Ramos (cell line): ENCODE data around the gene RFX4.
"Not testable (repeated sequence)": the region's sequence is repeated elsewhere in the genome, so short reads cannot be mapped to it uniquely, and the experiment has no call there.

Experiments used
- in situ Hi-C: fragments of 300-500 bp; cut with MboI; formaldehyde crosslinking; loops from one replicate; pipeline ENCODE4 v1.14.3; 2022; ENCODE audit warnings: low sequenced_read_pairs; ENCODE audit not compliant: unreplicated experiment

The RFX4 gene

DNA sequence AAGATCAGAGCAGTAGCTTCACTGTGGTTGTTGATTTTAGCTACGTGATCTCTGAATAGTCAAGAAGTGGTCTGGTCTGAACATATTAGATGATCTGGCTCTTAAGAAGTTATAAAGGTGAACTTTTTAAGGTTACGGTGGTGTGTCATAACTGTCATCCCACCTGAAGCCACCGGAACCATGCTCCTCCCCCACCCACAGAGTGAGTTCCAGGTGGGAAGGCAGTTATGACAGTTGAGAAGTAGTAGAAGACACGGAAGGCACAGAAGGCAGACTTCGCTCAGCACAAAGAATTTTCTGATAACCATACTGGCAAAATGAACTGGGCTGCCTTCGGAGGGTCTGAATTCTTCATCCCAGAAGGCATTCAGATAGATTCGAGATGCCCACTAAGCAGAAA is 101.7 kb downstream of the RFX4 start:
- in situ Hi-C loops, result no loop called here

DNA sequence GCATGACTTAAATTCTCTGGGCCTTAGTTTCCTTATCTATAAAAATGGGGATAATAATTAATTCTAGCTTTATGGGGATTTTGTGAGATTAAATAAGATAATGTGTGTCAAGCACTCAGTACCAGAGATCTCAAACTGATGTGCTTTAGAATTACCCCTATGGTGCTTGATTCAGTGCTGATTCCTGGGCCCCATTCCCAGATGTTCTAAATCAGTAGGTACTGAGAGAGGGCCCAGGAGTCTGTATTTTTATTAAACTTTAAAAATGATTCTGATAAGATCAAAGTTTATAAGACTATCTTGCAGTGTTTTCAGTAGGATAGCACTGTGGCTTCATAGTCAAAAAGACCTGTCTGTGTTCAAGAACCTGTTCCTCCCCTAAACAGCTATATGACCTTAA is 102.6 kb downstream of the RFX4 start:
- in situ Hi-C loops, result no loop called here

- in situ Hi-C loops, result no loop called here
These were observed 104.9 kb downstream of the RFX4 start for GRCh38 chr12:106687672-106688071.

DNA sequence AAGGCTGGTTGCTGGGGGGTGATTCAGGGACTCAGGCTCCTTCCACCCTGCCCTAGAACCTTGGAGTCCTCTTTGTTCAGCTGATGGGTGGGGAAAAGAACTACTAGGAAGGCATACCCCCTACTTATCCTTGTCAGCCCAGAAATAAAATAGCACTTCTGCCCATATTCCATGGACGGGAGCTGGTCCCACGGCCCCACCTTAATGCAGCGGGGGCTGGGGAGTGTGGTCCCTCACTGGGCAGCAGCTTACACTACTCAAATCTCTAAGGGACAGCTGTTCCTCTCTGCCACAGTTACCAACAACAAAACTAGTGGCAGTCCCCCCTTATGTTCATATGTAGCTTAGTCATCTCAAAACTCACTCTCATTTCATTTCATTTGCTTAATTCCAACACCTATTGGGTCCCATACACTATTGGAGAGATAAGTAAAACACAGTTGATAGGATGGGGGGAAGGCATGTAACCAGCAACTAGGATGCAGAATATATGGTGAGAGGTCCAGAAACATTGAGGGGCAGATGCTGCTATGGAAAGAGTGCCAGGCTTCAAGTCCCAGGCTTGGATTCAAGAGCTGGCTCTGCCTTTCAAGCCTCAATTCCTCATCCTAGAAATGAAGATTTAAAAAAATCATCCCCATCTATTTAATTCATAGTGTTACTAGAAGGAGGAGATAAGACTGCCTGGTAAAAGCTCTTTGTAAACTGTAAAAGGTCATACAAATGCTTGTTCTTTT is 107.9 kb downstream of the RFX4 start:
- in situ Hi-C loops, result no loop called here

GRCh38 chr12:106692033-106692432 is 109.2 kb downstream of the RFX4 start:
- in situ Hi-C loops, result not testable (repeated sequence)

DNA sequence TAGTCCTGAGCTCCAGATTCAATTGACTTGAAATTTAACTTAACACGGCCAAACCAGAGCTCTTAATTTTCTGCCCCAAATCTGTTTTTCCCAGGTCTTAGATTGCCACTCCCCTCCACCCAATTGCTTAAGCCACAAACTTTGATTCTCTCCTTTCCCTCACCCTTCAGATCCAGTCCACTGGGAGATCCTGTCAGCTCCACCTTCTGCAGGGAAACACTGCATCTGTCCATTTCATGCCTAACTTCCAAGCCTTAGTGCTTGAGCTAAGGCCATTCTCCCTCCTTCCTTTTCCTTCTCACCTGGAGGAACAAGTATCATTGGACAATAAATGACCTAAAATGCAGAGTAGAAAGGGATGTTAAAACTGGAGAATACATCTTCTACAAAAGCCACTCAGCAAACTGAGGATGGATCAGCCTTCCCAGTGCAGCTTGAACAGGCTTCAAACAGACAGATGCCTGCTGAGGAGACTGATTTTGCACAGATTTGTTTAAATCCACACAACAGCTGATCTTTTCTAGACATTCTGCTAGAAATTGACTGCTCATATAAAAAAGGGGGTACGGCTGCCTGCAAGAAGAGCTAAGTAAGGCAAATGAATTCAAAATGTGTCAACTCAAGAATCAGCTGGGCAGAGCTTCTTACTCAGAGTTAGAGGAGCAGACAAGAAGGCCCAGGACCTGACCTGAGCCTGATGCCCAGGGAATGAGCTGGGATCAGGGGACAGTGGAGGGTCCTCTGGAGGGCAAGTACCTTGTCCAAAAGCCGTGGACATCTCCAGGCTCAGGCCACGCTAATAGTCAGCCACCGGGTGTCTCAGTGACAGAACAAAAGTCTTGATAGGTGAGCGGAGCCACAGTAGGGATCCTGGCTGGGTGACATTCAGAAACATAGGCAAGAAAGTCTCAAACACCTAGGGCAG is 110.4 kb downstream of the RFX4 start:
- in situ Hi-C loops, result no loop called here

GRCh38 chr12:106696071-106696470 is 113.3 kb downstream of the RFX4 start:
- in situ Hi-C loops, result no loop called here

DNA sequence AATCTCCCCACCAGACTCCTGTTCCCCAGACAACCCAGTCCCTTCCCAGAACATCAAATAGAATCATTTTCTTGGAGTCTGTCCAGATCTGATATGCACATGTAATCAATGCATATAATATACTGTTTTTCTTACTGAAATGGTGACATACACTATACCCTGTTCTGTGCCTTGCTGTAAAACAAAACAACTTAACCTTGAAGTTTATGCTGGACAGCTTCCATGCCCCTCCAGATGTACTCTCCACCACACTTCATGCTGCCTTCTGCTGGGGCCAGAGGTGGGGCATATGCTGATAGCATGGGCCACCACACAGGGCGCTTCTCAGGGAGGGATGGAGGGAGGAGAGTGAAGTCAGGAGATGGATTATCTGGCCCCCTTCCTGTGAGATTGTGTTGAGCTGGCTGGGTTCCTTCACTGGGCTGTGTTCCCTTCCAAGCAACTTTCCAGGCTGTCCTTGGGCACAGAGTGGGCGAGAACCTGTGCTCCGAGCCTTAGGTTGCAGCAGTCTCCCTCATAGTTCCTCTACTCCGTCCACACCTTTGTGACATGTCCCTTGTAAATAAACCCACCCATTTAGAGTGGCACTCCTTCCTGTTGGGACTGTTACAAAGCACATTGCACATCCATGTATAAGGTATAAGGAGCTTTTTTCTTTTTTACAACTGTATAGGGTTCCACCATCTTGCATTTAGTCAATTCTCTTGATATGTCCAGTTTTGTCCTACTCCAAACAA is 114.0 kb downstream of the RFX4 start:
- in situ Hi-C loops, result no loop called here

DNA sequence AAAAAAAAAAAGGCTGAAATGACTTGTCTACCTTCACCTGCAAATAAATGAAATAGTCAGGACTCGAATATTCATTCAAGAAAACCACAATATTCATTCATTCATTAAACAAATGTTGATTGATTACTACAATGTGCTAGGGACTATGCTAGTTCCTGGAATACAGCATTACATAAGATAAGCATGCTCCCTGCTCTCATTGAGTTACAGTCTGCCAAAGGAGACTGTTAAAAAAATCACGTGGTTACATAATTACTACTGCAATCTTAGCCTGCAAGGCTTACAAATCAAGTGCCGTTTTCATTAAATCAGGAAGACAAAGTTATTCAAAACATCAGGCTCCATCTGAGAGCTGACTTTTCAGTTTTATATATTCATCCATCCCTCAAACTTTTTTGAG is 121.3 kb downstream of the RFX4 start:
- in situ Hi-C loops, result no loop called here

DNA sequence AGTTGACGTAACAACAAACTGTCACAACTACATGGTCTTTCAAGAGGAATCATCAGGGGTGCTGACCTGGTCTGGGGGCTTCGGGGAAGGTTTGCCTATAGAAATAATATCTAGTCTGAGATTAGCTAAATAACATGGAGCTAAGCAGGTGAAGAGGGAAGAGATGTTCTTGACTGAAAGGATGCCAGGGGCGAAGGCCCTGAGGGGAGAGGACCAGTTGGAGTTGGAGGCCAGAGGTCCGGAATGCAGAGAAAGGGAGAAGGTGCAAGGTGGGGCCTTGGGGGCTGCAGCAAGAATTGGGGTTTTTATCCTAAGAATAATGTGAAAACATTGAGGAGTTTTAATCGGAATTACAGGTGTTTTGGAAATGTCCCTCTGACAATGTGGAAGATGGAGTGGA is 123.2 kb downstream of the RFX4 start:
- in situ Hi-C loops, result no loop called here

- in situ Hi-C loops, result no loop called here
These were observed 126.3 kb downstream of the RFX4 start for GRCh38 chr12:106709068-106709511.

DNA sequence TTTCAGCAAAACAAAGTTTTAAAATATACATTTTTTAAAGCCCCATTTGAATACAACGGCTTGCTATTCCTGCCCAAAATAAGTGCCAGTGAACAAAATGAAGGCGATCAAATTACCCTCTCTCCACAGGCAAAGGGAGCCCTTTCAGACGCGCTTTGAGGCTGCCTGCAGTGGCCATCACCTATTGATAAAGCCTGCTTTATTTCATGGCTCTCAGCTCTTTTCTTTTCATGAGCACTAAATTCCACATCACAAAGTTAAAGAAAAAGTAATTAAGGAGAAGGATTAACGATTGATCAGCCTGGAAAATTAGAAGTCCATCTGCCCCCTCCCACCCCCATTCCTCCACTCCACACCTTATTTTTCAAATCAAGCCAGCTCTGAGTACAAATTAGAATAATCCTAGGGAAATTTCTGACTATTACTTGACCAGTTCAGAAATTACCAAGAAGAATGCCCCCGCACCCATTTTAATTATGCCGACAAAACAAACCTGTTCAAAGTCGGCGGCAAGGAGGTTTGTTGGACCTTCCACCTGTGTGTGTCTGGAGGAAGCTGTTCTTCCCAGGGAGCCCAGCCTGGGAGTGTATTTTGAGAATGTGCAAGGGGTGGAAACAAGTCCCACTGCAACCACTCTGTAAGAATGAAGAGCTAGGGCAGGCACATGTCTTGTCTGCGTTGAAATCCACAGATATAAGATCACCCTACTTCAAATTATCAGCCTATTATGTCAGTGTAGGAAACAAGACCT is 127.5 kb downstream of the RFX4 start:
- in situ Hi-C loops, result no loop called here

DNA sequence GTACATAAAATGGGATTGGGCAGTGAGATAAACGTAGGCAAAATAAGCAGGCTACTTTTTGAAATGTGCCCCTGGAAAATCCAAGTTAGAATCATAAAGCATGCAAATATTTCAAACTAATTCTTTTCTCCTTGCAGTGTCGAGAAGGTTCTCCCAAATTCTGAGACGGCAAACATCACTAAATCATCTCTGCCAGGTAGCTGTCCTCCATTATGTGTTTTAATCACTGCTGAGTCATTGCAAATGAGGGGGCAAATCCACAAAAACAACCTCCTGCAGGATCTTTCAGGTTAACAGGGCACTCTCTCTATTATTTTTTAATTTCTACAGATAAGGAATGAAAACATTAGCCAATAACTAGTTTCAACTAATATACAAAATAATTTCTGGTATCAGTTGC is 128.5 kb downstream of the RFX4 start:
- in situ Hi-C loops, result no loop called here

DNA sequence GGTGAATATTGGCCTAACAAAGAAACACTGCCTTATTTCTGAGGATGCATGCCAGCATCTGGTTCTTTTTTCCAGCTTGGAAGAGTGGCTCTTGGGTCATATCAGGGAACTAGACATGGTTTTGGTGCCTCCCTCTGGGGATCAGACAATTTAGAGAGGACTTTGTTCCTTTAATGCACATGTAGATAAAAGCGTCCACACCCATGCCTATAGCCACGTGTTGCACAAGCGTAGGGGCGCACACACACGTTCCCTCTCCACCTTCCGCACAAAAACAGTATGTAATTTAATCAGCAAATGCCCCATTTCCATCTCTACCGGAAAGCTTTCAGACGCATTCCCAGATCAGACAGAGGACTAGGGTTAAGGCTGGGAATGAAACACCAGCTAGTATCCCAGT is 130.0 kb downstream of the RFX4 start:
- in situ Hi-C loops, result no loop called here

DNA sequence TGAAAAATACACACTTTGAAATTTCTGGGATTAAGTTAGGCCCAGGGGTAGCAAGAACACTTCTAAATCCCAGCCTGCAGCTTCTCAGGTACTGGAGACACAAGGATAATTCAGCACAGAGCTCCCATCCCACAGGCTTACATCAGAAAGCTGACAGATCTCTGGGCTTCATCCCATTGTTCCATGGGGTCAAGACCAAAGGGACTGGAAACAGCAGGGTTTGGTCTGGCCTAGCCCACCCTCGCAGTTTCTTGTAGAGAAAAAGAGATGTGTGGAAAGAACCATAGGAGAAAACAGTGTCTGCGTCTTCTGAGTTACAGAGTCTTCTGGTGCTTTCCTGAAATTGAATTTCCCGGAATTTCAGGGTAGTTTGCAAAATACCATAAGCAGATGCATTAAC is 132.1 kb downstream of the RFX4 start:
- in situ Hi-C loops, result no loop called here

DNA sequence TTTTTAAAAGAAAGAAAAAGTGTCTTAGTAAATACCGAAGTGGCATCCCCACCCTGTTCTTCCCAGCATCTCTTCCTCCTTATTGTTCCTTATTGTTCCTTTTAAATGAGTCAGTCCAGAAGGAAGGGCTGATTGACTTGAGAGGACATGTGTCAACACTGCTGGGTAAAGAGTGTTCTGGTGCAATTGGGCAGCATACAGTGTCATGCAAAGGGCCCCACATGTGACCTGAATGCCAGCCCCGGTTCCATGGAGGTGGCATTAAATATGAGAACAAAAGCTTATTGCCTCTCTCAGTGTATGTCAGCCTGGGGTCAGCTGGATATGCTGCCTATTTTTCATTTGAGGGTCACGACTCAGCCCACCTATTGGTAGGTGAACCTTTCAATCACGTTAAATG is 132.8 kb downstream of the RFX4 start:
- in situ Hi-C loops, result no loop called here

GRCh38 chr12:106717673-106718072 is 134.9 kb downstream of the RFX4 start:
- in situ Hi-C loops, result no loop called here

- in situ Hi-C loops, result no loop called here
These were observed 137.1 kb downstream of the RFX4 start for GRCh38 chr12:106719879-106720278.

DNA sequence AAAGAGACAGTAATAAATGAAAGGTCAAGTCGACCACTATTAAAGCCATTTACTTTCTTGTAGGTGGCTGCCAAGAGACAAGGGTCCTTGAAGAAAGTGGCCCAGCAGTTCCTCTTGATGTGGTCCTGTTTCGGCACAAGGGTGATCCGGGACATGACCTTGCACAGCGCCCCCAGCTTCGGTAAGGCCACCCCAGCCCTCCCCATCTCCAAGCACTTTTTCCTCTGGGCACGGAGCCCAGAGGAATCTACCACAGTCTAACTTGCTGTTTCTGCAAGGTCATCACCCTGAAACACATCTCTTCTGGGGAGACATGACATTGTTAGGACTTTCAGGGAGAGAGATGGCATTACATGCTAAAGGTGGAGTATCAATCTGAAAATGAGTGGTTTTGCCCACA is 137.9 kb downstream of the RFX4 start:
- in situ Hi-C loops, result no loop called here

DNA sequence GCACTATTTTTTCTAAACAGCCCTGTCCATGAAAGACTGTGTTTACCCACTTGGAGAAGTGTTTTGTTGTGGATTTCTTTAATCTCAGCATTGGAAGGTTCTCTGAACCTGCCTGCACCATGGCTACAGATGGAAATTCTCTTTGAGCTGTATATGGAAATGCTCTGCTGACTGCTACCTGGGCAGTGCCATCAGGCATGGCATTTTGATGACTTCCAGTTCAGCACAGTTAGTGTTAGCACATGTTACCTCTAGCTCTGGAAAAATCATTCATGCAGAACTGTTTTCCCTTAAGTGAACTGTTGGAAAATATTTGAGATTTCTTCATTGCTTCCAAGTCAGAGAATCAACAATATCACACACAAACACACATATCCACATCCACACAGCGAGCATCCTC is 139.1 kb downstream of the RFX4 start:
- in situ Hi-C loops, result no loop called here
